ENCODE results near the gene PDE4D.
"Not testable (repeated sequence)": the region's sequence is repeated elsewhere in the genome, so short reads cannot be mapped to it uniquely, and the experiment has no call there.

The PDE4D gene

DNA sequence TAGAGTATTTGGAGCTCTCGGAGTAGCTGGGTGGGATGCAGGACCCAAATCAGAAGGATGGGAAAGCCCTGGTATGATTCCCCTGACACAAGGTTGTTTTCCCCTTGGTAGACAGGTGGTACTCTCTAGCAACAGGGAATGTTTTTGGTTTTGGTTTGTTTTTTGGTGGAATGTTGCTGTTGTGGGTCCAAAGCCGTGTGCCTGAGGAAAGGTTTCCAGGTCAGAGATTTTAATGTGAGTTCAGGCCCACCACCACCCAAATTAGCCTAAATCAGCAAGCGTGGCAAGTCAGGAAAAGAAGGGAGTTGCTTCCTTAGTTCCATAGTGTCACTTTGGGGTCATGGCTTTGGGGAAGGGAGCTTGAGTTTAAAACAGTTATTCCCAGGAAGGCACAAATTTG is 925.2 kb downstream of the PDE4D start:
- DNase-seq (ENCODE audit: low spot score), result no peak

DNA sequence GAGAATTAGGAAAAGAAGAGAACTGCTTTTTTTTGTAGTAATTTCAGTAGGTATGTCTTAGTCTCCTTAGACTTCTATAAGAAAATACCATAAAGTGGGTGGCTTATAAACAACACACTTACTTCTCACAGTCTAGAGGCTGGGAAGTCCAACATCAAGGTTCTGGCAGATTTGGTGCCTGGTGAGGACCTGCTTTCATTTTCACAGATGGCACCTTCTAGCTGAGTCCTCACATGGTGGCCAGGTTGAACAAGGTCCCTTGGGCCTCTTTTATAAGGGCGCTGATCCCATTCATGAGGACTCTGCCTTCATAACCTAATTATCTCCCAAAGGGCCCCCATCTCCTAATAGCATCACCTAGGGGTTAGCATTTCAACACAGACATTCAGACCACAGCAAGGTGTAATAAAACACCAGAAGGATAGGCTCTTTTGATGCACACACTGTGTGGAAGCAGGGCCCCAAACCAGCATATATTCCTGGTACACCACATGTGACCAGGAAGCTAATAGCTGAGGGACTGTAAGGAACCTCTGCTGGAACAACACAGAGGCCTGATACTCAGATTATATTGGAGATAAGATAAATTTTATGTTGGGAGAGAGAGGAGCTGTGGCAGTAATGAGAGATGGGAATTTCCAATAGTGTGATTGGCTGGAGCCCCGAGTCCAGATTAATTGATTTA is 925.8 kb downstream of the PDE4D start:
- DNase-seq (ENCODE audit: low spot score), result no peak

DNA sequence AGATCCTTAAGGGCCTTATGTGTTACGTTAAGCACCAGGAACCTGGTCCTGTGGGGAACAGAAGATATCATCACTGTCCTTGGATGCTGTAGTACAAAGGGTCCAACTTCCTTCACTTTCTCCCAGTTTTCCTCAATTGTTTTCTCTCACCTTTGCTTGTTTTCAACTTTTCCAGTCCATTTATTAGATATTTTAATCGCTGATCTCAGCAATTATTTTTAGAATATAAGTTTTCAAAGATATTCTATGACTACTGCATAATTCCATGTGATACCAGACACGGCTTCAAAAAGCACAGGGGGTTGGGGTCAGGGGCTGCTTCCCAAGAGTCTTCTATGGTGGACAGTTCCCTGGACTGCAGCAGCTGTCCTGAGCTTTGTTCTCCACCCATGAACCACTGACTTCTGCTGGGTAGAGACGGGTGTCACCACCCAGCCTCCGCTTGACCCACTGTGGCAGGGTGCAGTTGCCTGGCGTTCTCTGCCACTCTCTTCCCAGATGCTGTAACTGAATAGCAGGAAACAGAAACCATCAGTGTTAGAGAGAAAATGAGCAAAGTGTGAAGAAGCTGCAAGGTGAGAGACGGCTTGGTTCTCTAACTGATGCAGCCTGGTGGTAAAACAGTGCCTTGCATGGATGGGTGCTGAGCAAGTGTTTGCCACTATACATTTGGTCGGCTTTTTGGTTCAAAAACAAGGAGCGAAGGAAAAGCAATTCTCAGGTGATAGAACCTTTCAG is 927.7 kb downstream of the PDE4D start:
- DNase-seq (ENCODE audit: low spot score), result no peak

DNA sequence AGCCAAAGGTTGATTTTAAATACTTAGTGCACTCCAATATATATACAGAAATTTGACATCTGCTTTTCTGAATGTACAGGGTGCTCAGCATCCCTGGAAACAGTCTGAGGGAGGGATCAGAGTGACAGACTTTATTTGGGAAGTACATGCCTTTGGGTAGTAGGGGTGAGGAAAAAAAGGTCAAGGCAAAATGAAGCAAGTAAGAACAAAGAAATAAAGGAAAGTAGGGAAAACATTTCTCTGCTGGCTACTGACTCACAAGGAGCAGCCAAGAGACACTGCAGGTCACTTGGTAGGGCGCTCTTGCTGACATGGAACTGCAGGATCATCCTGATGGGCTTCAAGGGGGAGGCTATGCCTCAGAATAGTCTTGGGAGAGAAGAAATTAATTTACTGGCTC is 929.7 kb downstream of the PDE4D start:
- DNase-seq (ENCODE audit: low spot score), result no peak

DNA sequence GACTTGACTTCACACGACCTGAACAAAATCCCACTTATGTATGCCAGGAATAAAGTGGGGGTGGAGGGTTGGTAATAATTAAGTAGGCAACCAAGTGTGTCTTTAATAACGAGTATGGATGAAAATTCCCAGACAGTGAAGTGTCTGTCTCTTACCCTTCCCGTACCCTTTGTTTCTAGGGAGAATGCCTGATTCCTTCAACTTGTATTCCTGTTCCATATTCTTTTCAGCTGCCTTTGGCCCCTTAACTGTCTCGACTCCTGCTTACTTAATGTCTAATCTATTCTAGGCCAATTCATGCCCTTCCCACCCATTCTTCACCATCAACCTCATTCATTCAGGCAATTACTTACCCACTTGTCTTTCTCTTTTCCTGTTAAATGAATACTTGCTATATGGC is 930.2 kb downstream of the PDE4D start:
- no peak for DNase-seq (ENCODE audit: low spot score)

DNA sequence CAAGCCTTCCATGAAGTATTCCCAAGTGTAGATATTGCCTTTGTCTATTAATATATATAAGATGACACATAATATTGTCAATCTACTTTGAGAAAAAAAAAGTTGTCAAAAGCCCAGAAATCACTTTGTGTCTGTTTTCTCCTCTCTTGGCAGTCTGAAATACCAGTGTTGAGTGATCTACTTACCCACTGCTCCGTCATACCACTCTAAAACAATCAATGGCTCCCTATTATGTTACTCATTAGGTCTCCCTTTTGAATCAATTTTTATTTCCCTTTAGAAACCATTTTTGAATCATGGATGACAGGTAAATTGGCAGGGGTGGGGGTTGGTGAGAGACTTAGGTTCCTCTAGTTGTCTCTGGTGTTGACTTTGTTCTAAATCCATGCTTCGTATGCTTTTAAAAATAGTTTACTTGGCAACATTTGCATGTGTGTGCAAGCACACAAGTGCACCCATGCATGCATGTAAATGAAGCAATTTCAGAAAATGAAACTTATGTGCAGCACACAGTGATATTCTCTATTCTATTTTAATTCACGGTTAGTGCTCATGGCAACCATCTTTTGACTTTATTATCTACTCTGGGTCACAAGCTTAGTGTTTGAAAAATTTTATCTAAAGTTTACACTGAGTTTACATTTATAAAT is 931.8 kb downstream of the PDE4D start:
- DNase-seq (ENCODE audit: low spot score), result no peak

DNA sequence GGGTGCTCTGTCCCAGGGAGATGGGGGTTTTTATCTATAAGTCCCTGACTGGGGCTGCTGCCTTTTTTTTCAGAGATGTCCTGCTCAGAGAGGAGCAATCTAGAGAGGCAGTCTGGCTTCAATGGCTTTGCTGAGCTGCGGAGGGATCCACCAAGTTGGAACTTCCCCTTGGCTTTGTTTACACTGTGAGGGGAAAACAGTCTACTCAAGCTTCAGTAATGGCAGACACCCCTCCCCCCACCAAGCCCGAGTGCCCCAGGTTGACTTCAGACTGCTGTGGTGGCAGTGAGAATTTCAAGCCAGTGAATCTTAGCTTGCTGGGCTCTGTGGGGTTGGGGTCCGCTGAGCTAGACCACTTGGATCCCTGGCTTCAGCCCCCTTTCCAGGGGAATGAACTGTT is 934.8 kb downstream of the PDE4D start:
- DNase-seq (ENCODE audit: low spot score), result no peak

DNA sequence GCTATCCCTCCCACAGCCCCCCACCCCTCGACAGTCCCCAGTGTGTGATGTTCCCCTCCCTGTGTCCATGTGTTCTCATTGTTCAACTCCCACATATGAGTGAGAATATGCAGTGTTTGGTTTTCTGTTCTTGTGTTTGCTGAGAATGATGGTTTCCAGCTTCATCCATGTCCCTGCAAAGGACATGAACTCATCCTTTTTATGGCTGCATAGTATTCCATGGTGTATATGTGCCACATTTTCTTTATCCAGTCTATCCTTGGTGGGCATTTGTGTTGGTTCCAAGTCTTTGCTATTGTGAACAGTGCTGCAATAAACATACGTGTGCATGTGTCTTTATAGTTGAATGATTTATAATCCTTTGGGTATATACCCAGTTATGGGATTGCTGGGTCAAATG is 940.3 kb downstream of the PDE4D start:
- not testable (repeated sequence) for DNase-seq (ENCODE audit: low spot score)

DNA sequence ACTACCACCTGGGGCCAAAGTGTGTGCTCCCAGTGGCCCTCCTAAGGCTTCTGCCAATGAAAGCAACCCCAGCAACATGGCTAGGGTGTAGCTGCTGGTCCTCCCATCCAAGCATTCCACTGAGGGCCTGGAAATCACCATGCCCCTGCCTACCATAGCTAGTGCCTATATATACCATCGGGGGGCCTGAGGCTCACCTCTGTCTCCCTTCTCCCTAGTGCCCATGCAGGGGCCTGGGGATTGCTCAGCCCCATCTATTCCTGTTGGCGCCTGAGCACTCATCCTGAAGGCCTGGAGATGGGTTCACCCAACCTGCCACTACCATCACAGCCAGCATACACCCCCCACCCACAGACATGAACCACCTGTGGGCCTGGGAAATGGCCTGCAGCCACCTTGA is 943.3 kb downstream of the PDE4D start:
- DNase-seq (ENCODE audit: low spot score), result no peak

DNA sequence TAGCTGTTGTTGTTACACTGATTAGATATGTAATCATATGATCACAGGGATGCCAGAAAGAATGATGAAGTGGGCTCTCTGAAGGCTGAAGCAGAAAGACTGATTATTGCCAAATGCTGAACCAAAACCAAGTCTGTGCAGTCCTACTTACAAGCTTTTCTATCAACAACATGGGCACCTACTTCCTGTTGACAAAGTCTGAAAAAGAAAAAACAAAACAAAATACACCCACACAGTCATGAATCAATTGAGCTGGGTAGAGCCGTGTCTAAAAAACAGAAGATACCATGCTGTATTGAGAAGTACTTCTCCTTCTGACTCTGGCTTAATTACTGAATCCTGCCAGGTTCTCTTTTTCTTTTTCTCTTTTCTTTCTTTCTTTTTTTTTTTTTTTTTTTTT is 947.3 kb downstream of the PDE4D start:
- DNase-seq (ENCODE audit: low spot score), result no peak

DNA sequence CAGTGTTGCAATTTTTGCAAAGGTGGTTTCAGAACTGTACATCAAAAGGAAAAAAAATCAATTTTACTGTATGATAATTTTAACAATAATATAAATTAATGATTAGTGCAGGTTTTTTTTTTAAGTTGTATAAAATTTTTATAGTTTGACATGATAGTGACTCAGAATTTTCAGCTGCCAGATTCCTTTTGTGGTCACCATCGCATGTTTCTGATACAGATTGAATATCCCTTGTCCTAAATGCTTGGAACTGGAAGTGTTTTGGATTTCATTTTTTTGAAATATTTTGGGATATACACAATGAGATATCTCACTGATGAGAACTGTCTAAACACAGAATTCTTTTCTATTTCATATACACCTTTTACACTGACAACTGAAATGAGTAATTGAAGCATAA is 949.3 kb downstream of the PDE4D start:
- no peak for DNase-seq (ENCODE audit: low spot score)

DNA sequence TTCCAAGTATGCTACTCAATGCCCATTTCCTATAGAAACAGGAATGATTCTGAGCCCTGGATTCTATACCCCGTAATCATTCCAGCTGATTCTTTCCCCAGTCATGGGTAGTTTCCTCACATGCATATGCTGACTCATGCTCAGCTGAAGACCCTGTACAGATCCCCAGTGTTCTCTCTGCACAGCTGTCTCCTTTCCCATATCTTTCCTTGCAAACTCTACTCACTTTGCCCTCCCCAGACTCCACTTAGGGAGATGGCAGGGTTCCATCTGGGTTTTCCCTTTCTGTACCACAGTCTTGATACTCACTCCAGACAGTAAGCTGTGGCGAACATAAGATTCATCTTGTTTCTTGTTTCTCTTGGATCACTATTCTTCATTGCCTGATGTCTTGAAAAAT is 953.1 kb downstream of the PDE4D start:
- no peak for DNase-seq (ENCODE audit: low spot score)

DNA sequence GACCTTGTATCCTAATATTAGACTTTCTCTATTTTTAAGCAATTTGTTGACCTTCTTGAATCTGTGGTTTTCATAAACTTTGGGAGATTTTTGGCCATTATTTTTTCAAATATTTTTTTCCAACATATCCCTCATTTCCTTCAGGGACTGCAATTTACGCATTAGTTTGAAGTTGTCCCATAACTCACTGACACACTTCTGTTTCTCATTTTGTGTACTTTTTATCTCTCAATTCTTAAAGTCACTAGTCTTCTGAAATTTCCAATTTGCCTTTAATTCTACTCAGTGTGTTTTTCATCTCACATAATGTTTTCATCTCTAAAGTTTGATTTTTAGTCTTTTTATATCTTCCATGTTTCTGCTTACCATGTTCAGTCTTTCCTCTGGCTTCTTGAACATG is 953.9 kb downstream of the PDE4D start:
- no peak for DNase-seq (ENCODE audit: low spot score)

DNA sequence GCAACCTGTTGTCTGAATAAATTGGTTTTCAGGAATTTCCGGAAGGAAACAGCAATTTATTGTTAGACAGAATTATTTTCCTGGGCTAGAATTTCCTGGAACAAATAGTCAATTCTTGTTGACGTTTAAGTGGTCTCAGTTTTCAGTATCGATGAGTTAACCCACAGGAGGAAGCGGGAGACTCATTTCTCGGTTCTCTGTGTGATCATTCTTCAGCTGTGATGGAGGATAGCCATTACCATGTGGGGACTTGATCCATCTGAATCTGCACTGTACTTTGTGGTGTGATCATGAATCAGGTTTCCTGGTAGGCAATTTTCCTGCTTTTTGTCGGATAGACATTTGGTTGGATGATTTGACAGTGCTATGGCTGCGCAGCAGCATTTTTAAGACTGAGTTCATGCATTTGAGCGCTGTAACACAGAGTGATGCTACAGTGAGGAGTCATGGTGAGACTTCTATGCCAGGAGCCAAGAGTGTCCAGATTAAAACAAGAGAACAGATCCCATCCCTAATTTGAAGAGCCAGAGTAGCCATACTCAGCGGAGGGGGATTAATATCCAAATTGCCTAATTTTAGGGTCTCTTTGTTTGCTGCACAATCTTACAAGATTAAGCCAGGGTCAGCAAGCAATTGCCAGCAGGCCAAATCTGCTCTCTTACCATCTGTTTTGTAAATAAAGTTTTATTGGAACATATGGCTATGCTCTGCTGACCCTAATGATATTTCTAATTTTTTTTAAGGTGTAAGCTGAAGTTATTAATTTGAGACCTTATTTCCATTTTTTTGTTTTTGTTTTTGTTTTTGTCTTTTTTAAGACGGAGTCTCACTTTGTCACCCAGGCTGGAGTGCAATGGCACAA is 954.7 kb downstream of the PDE4D start:
- DNase-seq (ENCODE audit: low spot score), result no peak

DNA sequence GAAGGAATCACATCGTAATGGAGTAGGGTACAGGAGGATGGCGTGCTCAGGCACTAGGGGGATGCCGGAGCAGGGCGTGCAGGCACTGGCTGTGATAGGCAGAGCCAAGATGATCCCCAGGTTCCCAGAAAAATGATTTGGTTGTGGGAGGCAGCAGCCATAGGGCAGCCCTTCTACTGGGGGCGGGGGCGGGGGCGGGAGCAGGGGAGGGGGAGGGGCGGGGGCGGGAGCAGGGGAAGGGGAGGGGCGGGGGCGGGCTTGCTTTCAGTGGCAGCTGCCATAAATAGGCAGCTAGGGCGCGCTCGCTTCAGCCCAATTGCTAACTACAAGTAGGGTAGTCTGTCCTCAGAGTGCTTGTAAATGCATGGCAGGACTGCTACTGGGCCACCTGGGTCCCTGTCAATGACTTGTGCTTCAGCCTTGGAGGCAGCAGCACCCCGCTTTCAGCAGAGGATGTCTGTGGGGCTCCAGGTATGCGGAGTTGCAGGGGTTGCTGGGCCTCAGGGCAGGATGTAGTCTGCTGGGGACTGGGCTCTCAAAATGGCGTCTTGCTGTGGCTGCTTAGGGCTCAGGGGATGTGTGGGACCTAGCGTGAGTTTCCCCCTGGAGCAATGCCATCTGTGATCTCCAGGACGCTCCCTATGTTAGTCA is 956.4 kb downstream of the PDE4D start:
- DNase-seq (ENCODE audit: low spot score), result no peak

DNA sequence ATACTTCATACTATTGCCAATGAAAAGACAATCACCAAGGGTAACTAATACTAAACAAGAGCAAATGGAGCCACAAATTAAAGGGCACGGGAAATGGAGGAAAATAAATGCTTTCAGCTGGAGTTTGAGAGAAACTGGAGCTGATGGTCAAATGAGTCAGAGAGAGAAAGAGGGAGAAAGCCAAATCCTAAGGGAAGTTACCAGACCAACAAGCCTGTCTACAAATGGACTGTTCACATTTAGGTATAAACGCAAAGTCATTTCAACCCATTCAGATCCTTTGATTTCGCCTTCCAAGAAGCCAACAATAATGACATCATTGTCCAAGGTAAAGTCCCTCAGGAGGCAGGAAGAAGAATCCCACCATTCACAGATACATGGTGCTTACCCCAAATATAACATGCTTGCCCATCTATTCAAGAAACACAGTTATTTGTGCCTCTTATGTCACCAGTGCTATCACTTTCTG is 958.9 kb downstream of the PDE4D start:
- no peak for DNase-seq (ENCODE audit: low spot score)

DNA sequence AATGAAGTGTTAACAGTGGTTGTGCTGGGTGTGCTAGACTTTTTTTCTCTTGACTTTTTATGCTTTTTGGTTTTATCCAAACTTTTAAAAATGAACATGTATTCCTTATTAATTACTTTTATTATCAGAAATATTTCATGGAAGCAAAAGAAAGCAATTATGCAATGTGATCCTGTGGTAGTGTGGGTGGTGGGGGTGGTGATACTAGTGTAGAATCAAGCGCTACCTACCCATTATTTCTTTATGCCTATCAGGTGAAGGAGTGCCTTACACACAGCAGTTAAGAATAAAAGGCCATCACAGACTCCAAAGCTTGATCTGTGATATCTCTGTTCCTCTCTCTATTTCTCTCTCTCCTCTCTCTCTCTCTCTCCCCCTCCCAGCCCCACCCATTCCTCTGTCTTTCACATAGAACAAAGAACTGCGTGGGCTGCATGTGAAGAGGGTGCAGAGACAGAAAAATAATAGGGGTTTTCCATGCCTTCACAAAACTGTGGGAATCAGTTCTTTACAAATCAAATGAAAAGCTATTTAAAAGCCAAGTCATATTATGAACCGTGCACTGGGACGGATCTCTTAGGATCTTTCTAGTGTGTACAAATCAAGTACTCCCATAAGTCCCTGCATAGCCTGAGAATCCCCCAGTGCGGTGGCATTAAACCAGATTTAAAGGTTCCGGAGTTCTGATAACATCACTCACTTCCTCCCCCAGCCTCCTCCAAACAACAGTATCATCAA is 959.5 kb downstream of the PDE4D start:
- DNase-seq (ENCODE audit: low spot score), result no peak

DNA sequence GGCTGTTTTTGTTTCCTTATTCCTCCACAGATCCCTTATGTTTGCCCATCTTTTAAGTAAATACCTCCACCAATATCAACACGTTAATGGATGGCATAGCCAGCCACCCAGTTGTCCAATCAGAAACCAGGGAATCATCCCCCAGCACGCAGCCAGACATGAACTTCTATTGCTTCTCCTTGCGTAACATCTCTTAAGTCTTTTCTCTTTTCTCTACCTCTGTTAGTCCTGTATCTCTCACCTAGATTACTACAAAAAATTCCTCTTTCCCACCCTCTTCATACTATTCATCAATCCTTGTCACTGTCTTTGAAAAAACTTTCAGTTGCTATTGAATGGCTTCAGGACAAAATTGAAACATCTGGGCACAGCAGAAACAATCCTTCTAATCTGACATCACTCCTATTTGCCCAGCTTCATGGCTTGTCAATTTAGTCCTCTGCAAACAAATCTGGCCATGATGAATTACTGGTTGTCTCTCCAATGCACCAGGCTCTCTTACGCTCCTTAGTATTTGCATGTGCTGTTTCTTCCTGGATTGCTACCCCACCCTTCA is 961.4 kb downstream of the PDE4D start:
- no peak for DNase-seq (ENCODE audit: low spot score)

DNA sequence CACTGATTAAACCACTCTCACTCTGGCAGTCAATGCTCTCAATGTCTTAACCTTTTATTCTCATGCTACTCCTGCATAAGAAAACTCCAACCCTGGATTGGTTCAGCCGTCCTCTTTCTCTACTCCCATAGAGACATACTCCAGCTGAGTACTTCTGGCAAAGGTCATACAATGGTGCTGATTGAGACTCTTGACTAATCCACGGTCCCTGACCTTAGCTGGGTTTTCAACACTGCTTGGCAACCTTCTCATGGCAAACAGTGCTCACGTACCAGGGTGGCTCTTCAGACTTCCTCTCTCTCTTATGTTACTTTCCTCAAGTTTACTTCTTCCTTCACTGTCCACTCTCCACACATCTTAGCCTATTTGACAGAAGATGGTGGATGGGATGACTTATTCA is 963.0 kb downstream of the PDE4D start:
- no peak for DNase-seq (ENCODE audit: low spot score)

DNA sequence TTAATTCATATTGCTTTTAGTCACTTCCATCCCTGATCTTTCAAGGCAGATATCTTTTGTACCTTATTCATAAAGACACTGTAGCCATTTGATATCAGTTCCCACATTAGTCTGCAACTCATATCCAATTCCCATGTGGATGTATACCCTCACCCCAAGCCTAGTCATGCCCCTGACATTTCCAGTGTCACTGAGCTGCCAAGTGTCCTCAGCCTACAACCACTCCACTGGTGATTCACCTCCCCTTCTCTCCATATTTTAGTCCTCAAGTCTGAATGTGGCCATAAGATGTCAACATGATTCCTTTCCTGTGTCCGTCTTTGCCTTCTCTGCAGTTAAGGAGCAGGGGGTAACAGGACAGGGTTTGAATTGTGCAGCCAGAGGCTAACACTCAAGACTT is 963.8 kb downstream of the PDE4D start:
- no peak for DNase-seq (ENCODE audit: low spot score)

DNA sequence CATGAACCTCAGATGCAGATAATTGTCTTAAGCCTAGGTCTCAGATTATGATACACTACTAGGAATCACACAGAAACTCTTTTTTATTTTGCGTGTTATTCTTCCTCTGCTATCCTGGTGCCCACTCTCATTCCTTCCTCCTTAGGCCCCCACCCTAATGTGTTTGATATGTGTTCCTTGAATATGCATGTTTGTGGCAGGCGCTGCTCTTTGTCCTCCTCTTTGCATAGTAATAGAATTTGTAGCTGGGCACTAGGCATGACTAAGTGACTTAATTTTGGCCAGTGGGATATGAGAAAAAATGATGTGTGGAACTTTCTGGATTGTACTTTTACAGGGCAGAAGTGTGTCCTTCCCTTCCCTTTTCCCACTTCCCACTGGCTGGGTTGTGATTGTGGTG is 965.6 kb downstream of the PDE4D start:
- no peak for DNase-seq (ENCODE audit: low spot score)

Data from hematopoietic multipotent progenitor cell treated with erythropoietin and hydrocortisone succinate and interleukin-3 and kit ligand, for 15 days (in vitro differentiated cells).